Measurements from ENCODE around the gene SVIL.
"Not testable (repeated sequence)": the region's sequence is repeated elsewhere in the genome, so short reads cannot be mapped to it uniquely, and the experiment has no call there.

DNA sequence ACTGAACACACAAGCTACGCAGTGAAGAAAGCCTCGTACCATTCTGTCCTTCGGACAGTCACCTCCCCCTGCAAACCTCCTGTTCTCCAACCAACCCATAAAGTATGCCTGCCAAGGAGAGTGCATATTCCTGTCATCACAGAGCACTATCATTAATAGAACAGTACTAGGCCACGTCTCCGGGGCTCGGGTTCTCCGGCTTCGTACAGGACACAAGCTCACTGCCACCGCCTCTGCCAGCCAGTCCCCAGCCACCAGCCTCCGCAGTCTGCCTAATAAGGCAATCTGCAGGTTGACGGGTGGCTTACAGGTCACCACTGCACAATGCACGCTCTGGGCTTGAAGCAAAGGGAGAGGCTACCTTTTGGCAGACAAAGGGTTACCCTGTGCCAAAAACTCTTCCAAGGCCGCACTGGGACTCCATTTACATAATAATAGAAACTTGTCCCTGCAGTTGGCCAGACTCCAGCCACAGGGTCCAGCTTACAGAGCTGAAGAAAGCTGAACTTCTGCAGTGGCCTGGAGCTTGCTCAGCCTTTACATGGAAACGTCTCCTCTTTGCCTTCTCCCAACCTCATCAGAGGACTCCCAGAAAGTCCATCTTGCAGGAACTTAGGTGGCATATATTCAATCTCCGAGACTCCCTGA, 47.5 kb downstream of the SVIL start:
- not testable (repeated sequence) for TF ChIP-seq ZNF274 (IDR thresholded peaks at IDR 0.05; ENCODE audit: low read depth, low read length); SUZ12 (IDR thresholded peaks at IDR 0.05; ENCODE audit: extremely low read depth, insufficient read depth, insufficient read length)
